HG03342 (cell line): ENCODE data around the gene DZIP1L.
"Not testable (repeated sequence)": the region's sequence is repeated elsewhere in the genome, so short reads cannot be mapped to it uniquely, and the experiment has no call there.

Experiments used
- ATAC-seq: cut with Tn5 transposase; IDR thresholded peaks from one replicate; pipeline ENCODE4 v1.9.1; 2021; ENCODE audit warnings: mild to moderate bottlenecking, moderate library complexity; ENCODE audit not compliant: unreplicated experiment

Gene DZIP1L

DNA sequence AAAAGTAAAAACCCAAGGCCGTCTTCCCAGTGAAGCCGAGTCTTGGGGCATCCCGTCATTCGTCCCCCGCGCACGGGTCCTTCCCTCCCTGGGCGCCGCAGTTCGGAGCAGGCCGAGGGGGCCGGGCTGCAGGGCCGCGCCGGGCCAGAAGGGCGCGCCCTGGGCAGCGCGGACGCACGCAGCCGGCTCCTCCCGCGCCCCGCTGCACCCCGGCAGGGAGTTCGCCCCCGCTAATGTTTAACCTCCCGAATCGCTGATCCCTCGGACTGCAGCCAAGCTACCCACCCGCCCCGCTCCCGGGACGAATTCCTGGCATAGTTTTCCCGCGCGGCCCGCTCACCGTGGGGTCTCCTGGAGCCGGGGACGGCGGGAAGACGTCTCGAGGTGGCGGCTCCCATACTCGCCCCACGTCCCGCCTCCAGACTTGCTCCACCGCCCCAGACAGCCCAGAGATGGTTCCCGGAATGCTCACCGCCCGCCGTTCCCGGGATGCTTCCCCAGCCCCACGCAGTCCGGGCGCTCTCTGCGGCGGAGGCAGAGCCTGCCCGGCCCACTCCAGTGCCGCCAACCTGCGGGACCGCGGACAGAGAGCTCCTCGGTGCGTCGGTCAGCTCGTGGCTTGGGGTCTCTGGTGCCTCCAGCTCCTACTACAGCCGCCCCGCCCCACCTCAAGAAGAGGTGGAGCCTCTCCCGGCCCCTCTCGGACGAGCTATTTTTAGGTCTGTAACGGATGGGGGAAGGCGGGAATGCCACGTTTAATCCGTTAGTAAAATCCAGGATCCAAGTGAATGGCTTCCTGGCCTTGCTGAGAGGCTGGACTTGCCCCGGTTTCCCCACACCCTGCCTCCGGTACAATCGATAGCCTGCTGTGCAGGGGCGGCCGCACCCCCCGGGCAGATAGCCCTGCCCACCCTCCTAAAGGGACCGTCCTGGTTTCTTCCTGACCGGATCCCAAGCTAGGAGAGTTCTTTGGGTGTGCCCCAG is at the start of gene DZIP1L:
TSS of gene DZIP1L (minus strand) at position 621 of the 984 bp plus-strand sequence. CDS start 11,637 bp downstream, outside the sequence.
- peak; percentile 78 for ATAC-seq

- no peak for ATAC-seq
These were observed 49.7 kb upstream of the DZIP1L start for GRCh38 chr3:138165061-138165460.

GRCh38 chr3:138157743-138158142 is 42.3 kb upstream of the DZIP1L start:
- ATAC-seq, result no peak

- no peak for ATAC-seq
These were observed 39.1 kb upstream of the DZIP1L start for GRCh38 chr3:138154534-138154933.

- ATAC-seq, result no peak
These were observed 33.1 kb upstream of the DZIP1L start for GRCh38 chr3:138148503-138148902.

DNA sequence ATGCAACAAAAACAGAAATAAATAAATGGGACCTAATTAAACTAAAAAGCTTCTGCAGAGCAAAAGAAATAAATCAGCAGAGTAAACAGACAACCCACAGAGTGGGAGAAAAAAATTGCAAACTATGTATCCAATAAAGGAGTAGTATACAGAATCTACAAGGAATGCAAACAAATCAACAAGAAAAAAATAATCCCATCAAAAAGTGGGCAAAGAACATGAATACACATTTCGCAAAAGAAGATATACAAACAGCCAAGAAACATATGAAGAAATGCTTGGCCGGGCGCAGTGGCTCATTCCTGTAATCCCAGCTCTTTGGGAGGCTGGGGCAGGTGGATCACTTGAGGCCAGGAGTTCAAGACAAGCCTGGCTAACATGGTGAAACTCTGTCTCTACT is 26.8 kb upstream of the DZIP1L start:
- not testable (repeated sequence) for ATAC-seq

- ATAC-seq, result no peak
These were observed 25.5 kb upstream of the DZIP1L start for GRCh38 chr3:138140940-138141339.

DNA sequence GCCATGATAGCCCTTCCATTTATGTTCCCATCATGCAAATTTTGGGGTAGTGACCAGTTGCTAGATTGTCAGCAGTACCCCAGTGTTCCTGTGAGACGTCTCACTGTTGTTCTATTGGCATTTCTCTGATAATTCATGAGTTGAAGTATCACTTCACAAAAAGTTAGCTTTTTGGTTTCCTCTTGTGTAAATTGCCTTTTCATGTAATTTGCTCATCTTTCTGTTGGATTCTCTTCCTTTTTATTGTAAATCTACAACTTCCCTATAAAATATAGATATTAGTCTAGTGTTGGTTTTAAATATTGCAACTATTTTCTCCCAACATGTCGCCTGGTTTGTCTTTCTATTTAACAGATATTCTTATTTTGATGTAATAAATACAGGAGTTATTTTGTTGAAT is 24.3 kb upstream of the DZIP1L start:
- no peak for ATAC-seq

GRCh38 chr3:138137861-138138260 is 22.5 kb upstream of the DZIP1L start:
- ATAC-seq, result no peak

- no peak for ATAC-seq
These were observed 20.8 kb upstream of the DZIP1L start for GRCh38 chr3:138136201-138136600.

DNA sequence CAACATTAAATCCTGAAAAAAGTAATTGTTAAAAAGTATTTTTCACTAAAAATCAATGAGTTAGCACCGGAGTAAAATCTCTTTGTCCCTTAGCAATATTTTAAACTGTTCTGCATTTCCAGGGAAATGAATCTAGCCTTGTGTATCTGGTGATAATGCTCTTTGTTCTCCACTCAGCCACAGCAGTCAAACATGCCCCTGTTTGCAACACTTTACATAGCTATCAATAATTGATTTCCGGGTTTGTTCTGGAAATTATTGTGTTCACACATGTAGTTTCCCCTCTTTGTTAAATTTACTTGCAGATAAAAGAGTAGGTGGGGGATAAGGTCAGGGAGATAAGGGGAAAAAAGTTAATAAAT is 20.4 kb upstream of the DZIP1L start:
- ATAC-seq, result no peak

DNA sequence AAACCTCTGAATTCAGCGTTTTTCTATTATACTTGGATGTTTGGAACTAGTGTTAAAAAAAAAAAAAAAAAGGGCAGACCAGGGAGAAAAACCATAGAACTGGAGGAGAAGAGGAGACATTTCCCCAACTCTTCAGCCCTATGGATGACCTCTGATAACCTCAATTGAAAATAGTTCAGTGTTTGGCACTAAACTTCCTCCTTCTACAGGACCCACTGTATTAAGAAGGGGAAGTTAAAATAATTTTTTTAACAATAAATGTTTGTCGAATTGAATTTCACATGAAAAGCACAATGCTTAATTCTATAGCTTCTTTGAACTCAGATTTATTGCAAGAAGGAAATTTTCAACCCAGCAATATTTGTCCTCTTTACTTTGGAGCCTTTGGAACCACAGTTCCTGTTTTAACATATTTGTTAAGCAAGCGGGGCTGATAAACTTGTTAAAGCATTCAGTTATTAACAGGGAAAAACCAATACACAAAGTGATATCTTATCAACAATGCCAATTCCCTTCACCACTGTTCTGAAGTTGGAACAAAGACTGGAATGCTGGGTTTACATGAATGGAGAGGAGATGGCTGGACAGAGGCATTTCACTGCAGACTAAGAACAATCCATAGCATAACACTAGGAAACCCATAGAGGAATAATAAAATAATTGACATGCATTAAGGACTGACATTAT is 19.9 kb upstream of the DZIP1L start:
- ATAC-seq, result no peak

DNA sequence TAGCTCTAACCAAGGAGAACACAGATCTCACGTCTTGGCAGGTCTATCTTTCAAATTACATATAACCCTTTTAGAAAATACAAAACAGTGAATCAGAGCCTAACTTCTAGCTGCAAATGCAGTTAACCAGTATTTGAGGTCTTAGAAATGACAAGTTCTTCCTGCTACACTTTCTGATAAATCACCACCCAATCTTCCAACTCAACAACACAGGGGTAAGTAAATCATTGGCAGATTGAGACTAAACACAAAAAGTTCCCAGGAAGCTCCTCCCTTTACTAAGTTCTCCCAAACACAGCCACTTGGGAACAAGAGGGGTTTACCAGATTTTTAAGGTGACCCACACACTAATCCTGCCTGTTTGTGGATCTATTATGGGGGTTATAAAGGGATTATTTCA is 16.8 kb upstream of the DZIP1L start, which contains the start of gene A4GNT:
TSS of gene A4GNT (minus strand) at position 152 of the 400 bp plus-strand sequence. CDS start 1,134 bp downstream, outside the sequence.
- ATAC-seq, result no peak

DNA sequence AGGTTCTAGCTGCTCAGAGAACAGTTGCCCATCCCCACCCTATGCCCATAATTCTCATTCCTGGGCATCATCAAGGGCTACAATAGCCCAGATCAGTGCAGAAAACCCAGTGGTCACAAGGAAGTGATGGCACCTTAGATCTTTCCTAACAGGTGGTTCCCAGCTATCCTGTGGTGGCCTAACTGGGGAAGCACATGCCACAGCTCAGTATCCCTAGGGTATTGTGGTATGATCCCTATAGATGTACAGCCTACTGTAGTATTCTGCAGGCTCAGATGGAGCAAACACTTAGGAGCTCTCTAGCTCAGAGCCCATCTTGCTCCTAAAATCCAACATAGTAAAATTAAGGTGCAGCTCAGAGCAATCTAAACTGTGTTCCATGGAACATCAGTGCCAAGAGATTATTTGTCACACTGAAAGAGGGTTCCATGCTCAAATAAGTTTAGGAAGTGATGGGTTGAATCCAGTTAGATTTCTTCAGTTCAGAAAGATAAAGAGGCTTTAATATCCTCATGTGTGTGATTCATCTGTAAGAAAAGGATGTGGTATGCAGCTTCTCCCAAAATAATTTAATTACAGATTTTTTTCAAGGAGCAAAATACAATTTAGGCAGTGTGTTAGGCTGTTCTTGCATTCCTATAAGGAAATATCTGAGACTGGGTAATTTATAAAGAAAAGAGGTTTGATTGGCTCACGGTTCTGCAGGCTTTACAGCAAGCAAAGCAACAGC is 12.4 kb upstream of the DZIP1L start:
- ATAC-seq, result no peak

DNA sequence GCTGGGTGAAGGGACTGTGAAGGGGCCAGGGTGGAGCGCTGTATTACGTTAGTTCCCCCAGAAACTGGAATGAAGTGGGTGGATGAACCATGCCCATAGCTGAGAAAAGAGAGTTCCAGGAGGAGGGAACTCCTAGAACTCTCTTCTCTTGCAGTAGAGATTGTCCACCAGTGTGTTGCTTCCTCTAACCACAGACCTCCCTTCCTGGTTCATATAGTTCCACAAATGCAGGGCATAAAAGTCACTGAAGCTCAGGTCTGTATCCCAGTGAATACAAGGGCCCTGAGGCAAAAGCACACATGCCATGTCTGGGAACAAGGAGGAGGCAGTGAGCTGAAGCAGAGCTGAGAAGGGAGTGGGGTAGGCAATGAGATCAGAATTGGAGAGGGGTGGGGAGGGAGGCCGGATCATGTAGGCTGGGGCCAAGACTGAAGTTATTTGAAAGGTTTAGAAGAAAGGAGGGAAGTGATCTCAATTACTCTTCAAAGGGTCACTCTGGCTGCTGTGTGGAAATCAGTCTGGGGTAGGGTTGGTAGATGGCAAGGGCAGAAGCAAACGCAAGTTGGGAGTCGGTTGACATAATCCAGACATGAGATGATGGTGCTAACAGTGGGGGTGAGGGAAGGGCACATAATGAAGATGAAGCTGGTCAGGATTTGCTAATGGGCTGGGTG is 10.3 kb upstream of the DZIP1L start:
- ATAC-seq, result no peak

GRCh38 chr3:138124706-138125355 is 9.4 kb upstream of the DZIP1L start:
- no peak for ATAC-seq

GRCh38 chr3:138124188-138124587 is 8.8 kb upstream of the DZIP1L start:
- ATAC-seq, result no peak

DNA sequence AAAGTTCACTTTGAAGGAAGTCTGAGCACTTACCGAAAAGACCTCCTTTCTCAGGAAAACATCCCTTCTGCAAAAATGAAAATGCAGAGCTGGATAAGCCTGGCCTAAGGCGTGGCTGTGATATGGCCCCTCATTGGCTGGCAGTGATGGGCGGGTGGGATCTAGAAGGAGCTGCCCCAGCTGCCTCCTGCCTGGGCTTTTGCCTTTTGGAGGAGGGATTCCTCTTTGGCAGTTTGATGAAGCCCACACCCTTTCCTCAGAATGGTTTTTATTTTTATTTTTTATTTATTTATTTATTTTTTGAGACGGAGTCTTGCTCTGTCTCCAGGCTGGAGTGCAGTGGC is 4.0 kb upstream of the DZIP1L start:
- no peak for ATAC-seq

DNA sequence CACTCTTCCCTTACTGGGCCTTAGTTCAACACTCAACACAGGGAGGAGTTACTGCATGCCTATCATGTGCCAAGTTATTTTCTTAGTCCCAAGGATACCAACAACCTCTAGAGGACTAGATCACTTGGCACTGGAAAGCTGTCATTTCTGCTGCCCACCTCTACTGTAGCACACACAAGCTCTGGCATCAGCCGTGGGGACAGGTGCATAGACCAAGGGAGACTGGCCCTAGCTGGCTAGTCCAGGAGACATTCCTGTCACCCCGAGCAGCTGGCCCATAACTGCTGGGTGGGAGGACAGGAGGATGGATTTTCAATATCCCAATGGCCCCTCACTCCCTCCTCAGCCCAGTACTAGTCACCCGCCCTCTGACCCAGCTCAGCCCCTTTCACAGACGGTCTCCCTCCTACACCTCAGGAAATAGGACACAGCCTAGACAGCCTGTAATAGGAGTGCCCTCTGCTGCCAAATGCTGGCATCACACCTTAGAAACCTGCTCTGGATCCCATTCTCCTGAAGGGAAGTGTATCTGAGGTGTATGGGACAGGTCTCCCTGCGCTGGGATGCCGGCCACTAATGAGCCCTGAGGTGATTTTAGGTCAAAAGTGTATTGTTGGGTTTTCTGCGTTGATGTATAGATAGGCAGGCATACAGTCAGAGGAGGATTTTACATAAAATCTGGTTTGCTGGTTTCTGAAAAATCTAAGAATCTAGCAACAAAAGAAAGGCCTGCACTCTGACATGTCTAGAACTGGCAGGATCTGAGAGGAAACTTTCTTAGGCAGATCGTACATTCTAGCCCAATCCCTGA is 3.4 kb upstream of the DZIP1L start:
- ATAC-seq, result peak; percentile 79
